HG02759 (cell line): ENCODE results near the gene KCNG2.

Experiments
- ATAC-seq: cut with Tn5 transposase; IDR thresholded peaks from one replicate; pipeline ENCODE4 v1.9.1; 2021; ENCODE audit warnings: mild to moderate bottlenecking, moderate library complexity; ENCODE audit not compliant: unreplicated experiment

The KCNG2 gene

DNA sequence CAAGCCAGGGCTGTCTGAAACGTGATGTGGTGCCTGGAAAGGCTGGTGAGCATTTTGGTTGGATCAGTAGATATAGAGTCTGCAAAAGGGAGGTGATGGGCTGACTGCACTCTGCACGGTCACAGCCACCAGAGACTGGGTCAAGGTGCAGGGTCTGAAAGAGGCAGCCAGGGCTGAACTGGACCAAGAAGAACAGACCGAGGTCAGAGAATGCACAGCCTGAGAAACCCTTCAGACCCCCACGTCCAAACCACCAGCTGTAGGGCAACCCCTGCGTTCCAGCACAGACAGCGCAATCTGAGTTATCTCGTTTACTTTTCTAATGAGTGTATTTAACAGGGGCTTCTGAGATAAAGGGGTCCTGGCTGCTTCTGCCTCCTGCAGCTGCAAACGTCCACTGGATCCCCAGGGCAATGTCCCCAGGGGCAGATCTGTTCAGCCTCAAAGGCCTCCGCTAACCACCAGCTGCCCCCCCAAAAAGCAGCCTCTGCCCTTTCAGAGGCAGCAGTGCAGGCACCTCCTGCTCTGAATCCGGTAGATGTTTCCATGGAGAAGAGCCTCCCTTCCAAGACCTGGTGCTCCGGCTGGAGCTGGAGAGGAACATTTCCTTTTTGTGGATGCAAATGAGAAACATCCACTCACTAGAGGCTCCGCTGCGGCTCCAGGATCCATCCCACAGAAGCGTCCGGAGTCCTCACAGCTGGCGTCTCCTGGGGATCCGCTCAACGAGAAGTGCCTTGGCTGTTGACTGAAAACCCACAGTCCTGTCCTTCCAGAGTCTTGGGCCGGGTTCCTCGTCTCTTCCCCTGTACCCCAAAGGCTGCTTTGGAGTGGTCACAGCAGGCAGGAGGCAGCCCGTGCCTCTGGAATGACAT is 970 bp upstream of the KCNG2 start:
- ATAC-seq = no peak

GRCh38 chr18:79798346-79798998 is 734 bp downstream of the KCNG2 start:
- ATAC-seq = no peak

DNA sequence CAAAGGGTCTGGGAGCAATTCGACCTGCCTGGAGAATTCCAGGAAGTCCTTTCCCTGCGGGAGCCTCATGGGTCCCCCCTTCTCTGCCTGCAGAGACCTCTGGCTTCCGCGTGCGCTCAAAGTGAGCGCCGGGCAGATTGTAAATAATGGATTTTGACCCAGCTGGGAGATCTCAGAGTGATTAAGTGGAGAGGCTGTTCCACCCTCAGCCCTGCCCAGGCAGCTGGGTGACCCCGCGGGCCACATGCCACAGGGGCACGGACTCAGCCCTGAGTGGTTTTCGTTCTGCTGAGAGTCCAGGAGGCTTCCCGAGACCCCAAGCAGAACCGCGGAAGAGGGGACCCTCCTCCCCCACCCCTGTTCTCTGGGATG is 1.2 kb downstream of the KCNG2 start:
- no peak for ATAC-seq

GRCh38 chr18:79799619-79800370 is 2.1 kb downstream of the KCNG2 start:
- no peak for ATAC-seq

DNA sequence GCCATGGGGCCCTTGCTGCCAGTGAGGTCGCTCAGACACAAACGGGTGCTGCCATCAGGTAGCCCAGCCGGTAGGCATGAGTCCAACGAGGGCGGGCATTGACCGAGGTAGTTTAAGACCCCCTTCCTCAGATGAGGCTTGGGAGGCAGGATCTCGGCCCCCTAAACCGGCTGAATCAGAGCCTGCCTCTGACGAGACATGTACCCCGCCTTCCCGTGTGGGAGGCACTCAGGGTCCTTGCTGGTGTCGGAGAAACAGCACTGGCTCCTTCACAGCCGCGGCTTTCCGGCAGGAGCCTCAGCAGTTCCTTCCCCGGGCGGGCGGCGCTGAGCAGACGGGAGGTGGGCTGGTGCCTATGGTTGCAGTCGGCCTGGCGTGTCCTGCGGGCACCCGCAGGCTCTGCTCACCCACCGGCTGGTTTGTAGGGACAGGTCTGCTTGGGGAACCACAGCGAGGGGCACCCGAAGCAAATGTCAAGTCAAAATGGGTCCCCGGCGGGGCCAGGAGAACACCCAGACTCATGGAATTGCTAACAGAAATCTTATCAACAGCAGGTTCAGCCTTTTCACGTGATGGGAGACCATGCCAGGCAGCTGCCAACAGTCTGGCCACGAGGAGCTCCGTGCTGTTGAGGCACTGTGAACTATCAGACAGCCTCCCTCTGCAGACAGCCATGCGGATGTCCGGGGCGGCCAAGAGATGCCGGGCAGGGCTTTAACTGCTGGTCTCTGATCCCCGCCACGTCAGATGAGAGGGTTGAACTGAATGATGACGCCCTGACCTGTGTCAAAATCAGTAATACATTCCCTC is 2.8 kb downstream of the KCNG2 start:
- ATAC-seq = no peak

- ATAC-seq = no peak
These were observed 3.5 kb downstream of the KCNG2 start for GRCh38 chr18:79801217-79801616.

DNA sequence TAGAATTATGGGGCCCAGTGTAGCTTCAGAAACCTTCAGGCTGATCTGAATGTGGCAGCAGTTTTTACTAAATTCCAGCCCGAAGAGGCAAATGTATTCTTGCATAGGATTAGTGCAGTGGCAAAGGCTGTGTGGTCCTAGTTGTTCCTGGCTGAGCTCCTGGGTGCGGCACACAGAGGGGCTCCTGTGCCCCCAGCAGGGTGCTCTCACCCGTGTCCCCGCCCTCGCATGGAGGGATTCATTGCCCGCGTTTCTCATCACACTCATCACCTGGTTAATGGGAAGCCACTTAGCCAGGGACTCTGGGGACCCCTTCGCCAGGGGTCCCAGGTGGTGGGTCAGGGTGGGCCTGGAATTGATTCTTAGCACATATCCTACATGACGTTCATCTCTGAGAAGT is 3.9 kb downstream of the KCNG2 start:
- ATAC-seq = no peak

DNA sequence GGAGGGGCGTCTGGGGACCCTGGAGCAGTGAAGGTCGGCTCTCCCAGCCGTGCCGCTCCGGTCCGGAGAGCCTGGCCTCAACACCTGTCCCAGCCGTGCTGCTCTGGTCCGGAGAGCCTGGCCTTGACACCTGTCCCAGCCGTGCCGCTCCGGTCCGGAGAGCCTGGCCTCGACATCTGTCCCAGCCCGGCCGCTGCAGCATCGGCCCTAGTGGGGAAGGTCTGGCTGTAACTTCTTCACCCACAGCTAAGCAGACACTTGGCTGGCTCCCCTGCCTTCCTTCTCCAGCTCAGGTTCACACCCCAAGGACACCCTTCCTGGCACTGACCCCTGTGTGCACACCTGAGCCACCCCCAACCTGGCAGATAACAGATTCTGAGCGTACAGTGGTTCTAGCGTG is 4.6 kb downstream of the KCNG2 start:
- no peak for ATAC-seq

GRCh38 chr18:79803611-79804051 is 5.9 kb downstream of the KCNG2 start:
- ATAC-seq = no peak

DNA sequence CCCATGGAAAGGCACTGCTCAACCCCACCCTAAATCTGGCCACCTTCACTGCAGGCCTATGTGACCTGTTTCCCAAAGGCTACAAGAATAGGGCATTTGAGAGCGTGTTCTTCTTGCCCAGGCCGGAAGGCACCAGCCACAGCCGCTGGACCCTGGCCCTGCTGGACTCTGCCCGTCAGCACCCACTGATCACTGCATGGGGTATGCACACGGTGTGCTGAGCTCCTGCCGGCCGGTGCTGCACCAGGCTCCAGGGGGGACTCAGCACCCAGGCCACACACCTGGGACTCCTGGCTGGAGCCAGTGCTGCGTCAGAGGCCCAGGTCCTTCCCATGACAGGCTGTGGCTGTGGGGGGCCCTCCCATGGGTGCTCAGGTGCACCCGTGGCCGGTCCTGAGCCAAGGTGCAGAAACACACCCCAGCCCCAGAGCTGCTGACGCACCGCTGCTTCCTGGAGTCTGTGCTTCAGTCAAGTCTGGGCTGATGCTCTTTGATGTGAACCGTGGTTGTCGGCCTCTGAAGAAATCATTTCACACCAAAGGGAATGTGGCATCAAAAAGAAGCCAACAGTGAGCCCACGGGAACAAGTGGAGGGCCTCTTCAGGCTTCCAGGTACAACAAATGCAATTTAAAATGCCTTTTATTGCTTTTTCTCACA is 6.5 kb downstream of the KCNG2 start:
- ATAC-seq = no peak

DNA sequence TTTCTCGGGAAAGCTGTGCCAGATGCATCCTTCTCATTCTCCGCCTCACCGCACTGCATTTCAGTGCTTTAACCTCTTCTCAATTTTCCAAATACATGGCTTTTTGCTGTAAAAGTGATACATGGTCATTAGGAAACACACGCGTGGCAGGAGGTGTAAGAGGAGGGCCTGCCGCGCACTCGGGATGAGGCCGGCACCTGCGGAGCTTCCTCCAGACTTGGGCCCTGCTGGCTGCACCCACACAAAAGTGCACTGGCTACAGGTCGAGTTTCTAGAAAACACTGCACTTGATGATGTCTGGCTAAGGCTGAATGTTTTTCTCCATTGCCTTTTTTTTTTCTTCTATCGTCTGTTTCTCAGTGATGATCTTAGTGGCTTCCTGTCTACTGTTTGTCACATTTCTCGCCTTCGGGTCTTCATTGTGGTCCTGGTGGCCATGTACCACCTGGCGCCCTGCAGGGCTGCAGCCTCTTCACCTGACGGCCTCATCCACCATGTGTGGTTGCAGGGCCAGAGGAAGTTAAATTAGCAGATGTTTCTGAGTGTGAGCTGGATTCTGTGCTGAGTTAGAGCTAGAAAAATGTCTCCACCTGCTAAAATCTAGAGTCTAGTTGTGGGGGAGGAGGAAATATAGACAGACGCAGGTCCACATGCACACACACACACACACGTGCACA is 7.6 kb downstream of the KCNG2 start:
- no peak for ATAC-seq

GRCh38 chr18:79805926-79806487 is 8.3 kb downstream of the KCNG2 start:
- no peak for ATAC-seq

GRCh38 chr18:79806976-79807841 is 9.5 kb downstream of the KCNG2 start:
- no peak for ATAC-seq

GRCh38 chr18:79809482-79810192 is 11.9 kb downstream of the KCNG2 start:
- no peak for ATAC-seq

DNA sequence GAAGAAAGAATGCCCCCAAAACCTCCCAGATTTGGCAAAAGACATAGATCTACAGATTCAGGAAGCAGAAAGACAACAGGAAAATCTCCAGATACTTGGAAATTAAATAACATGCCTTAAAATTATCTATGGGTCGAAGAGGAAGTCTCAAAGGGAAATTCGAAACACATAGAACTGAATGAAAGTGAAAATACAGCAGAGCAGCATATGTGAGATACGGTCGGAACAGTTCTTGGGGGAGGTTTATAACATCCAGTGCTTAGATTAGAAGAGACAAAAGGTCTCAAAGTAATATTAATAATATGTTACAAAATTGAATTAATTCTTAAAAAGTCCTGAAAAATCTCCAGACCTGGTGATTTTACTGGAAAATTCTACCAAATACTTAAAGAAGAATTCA is 14.3 kb downstream of the KCNG2 start:
- no peak for ATAC-seq

DNA sequence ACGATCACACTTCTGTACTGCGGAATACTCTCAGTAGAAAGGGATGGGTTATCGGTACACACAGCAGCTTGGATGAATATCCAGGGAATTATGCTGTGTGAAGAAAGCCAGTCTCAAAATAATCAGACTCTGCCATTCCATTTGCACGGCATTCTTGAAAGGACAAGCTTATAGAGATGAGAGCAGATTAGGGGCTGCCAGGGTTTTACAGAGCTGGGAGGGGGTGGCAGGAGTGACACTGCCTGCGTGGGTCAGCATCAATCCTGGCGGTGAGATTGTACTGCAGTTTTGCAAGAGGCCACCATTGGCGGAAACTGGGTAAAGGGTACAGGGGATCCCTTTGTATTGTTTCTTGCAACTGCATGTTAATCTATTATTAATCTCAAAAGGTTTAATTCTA is 16.6 kb downstream of the KCNG2 start:
- ATAC-seq = no peak

GRCh38 chr18:79815657-79816056 is 17.9 kb downstream of the KCNG2 start:
- no peak for ATAC-seq

- ATAC-seq = no peak
These were observed 18.4 kb downstream of the KCNG2 start for GRCh38 chr18:79816092-79816491.
